HUES48 (cell line): Measurements from ENCODE around the gene CD2AP.

Experiments
- H3K27ac ChIP-seq: one replicate; pipeline ENCODE4 v1.7.0; 2013; ENCODE audit warnings: low read depth, low read length, inconsistent platforms
- H3K27me3 ChIP-seq: 2 replicates; pipeline ENCODE4 v1.6.1; 2013; ENCODE audit warnings: mild to moderate bottlenecking, low read length; ENCODE audit not compliant: control insufficient read depth, insufficient read depth
- H3K36me3 ChIP-seq: 2 replicates; pipeline ENCODE4 v1.6.1; 2013; ENCODE audit warnings: low read length; ENCODE audit not compliant: control insufficient read depth, insufficient read depth
- H3K4me1 ChIP-seq: 2 replicates; pipeline ENCODE4 v1.6.1; 2013; ENCODE audit warnings: mild to moderate bottlenecking, low read length; ENCODE audit not compliant: control insufficient read depth, insufficient read depth
- H3K4me3 ChIP-seq: 2 replicates; pipeline ENCODE4 v1.5.1; 2013; ENCODE audit warnings: mild to moderate bottlenecking, low read depth, low read length
- H3K9ac ChIP-seq: 2 replicates; pipeline ENCODE4 v1.6.1; 2013; ENCODE audit warnings: mild to moderate bottlenecking, low read depth, low read length, moderate library complexity
- H3K9me3 ChIP-seq: 2 replicates; pipeline ENCODE4 v1.6.1; 2013; ENCODE audit warnings: low read length; ENCODE audit not compliant: control insufficient read depth, insufficient read depth

CD2AP gene

GRCh38 chr6:47502920-47503319 is 25.3 kb downstream of the CD2AP start:
- Histone ChIP-seq H3K36me3 (peaks cover 25% of the 10 kb centered on the region), H3K4me1 (peaks cover 16% of the 10 kb centered on the region), H3K9ac (no peak overlapping the region), H3K9me3 (peaks cover 13% of the 10 kb centered on the region; the same call in 1 of the 2 replicates), H3K27me3 (no peaks in the 10 kb centered on the region), H3K4me3 (no peak overlapping the region), H3K27ac (no peak overlapping the region)

DNA sequence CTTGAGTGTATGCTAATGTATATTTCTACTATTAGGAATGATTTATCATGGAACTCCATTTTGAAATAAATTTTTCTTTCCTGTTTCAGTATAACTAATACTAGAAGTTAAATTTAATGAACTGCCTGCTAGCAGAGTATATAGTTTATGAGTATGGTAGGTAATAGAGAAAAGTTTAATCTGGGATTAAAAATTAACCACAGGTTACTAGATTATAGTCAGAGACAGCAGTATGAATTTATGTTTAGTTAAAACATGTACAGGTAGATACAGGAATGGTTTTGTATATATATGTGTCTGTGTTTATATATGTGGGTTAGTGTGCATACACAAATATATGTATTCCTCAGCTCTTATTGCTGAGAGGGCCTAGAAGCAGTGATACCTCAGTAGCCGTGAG is 32.3 kb downstream of the CD2AP start:
- Histone ChIP-seq H3K27me3 (no peaks in the 10 kb centered on the region), H3K4me1 (no peaks in the 10 kb centered on the region), H3K9ac (no peak overlapping the region), H3K4me3 (no peak overlapping the region), H3K9me3 (peaks cover 13% of the 10 kb centered on the region), H3K27ac (no peak overlapping the region), H3K36me3 (peaks cover 44% of the 10 kb centered on the region)

GRCh38 chr6:47512872-47513271 is 35.3 kb downstream of the CD2AP start:
- Histone ChIP-seq H3K27ac (no peak overlapping the region), H3K27me3 (no peaks in the 10 kb centered on the region), H3K4me1 (peaks cover 7% of the 10 kb centered on the region; the same call in 1 of the 2 replicates), H3K9me3 (peaks cover 5% of the 10 kb centered on the region; the same call in 1 of the 2 replicates), H3K9ac (no peak overlapping the region), H3K4me3 (no peak overlapping the region), H3K36me3 (peaks cover 34% of the 10 kb centered on the region)

- peaks cover 16% of the 10 kb centered on the region for H3K4me1 ChIP-seq
- H3K27me3 ChIP-seq = no peaks in the 10 kb centered on the region
- H3K9ac ChIP-seq = no peak overlapping the region
- H3K36me3 ChIP-seq = no peaks in the 10 kb centered on the region
- H3K4me3 ChIP-seq = no peak overlapping the region
- H3K27ac ChIP-seq = no peak overlapping the region
- H3K9me3 ChIP-seq = no peaks in the 10 kb centered on the region
Measured at GRCh38 chr6:47519279-47519678, 41.7 kb downstream of the CD2AP start.

DNA sequence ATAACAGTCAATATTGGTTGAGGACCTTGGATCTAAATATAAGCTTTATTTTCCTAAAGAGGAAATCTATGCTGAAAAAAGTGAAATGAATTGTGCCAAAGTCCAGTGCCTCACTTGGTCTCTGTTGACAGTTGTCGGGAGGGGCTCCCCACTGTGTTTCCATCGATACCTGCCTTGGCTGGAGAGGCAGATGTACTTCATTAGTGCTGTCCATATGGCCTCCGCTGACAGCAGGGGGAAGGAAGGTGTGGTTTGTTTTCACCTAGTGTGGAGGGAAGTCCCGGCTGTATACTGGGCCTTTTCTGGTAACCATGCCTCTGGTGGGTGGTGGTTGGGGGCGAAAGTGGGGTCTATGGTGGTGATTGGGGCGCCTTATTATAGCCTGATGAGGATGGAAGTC is 42.7 kb downstream of the CD2AP start:
- Histone ChIP-seq H3K4me3 (no peak overlapping the region), H3K9me3 (no peaks in the 10 kb centered on the region), H3K36me3 (no peaks in the 10 kb centered on the region), H3K27me3 (no peaks in the 10 kb centered on the region), H3K9ac (no peak overlapping the region), H3K27ac (no peak overlapping the region), H3K4me1 (peaks cover 18% of the 10 kb centered on the region)

GRCh38 chr6:47521961-47522360 is 44.4 kb downstream of the CD2AP start:
- H3K9me3 ChIP-seq = no peaks in the 10 kb centered on the region
- H3K4me3 ChIP-seq = no peak overlapping the region
- H3K9ac ChIP-seq = no peak overlapping the region
- H3K36me3 ChIP-seq = peaks cover 6% of the 10 kb centered on the region
- no peak overlapping the region for H3K27ac ChIP-seq
- no peaks in the 10 kb centered on the region for H3K27me3 ChIP-seq
- peaks cover 11% of the 10 kb centered on the region for H3K4me1 ChIP-seq

DNA sequence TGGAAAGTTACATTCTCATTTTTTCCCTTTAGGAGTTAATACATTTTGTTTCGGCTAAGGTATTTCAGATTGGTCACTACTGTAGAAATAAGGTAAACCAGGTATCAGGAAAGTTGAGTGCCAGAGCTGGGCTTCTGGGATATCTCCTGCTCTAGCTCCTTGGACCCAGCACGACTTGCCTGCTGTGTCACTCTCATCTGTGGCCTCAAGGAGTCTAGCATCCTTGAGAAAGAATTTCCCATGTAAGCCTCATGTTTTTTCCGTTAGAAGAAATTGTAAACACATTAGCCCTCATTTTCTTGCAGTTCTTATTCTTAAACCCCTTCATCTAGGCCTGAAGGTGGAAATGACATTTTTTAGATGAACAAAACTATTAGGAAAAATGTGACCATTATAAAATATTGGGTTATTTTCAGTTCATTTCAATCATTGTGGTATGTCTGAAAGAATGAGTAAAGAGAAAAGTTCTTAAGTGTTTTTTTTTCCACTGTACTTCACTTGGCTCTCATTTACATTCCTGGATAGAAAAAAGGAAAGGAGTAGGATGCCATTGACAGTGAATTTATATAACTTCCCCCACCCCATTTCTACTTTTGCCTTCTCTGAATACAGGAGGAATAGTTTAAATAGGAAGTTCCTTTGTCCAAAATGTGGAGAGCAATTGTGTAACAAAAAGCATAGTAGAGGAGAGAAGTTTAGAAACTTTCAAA is 46.7 kb downstream of the CD2AP start:
- Histone ChIP-seq H3K27me3 (no peaks in the 10 kb centered on the region), H3K9ac (no peak overlapping the region), H3K9me3 (no peaks in the 10 kb centered on the region), H3K4me3 (no peak overlapping the region), H3K4me1 (peaks cover 5% of the 10 kb centered on the region), H3K27ac (no peak overlapping the region), H3K36me3 (peaks cover 14% of the 10 kb centered on the region)

DNA sequence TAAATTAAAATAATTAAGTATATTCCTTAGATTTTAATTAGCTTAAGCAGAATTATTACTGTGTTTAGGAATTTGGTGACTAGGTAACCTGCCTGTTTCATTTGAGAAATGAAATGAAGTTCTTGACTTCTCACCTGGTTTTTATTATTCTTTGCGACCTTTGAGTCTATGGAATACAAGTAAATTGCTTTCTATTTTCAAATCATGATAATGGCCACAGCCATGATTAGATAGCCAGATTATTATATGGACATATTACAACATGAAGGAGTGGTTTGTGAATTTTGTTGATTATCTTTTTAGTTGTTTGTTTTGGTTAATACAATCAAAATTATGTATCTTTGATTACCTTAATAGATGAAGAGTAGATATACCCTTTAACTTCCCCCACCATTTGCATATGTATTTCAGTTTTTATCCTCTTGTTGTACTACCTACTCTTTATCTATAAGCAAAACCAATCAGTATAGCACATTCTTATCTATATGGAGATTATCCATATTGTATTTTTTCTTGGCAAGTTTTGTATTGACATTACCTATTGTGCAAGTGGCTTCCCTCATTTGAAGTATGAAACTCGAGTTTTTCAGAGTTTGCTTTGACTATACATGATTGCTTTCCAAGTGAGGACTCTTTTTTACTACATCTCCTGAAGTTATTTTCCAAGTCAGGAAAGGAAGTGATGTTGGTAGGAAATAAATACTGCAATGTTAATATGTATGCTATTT is 47.9 kb downstream of the CD2AP start:
- Histone ChIP-seq H3K27me3 (no peaks in the 10 kb centered on the region), H3K4me3 (no peak overlapping the region), H3K9ac (no peak overlapping the region)

GRCh38 chr6:47527274-47527673 is 49.7 kb downstream of the CD2AP start:
- Histone ChIP-seq H3K36me3 (peaks cover 14% of the 10 kb centered on the region), H3K9ac (no peak overlapping the region), H3K27me3 (no peaks in the 10 kb centered on the region), H3K4me3 (no peak overlapping the region), H3K27ac (no peak overlapping the region), H3K4me1 (peaks cover 5% of the 10 kb centered on the region), H3K9me3 (no peaks in the 10 kb centered on the region)

More for the DNA sequence above, 47.9 kb downstream of the CD2AP start:
- H3K4me1 ChIP-seq = peaks cover 5% of the 10 kb centered on the region
- H3K36me3 ChIP-seq = peaks cover 14% of the 10 kb centered on the region
- H3K27ac ChIP-seq = no peak overlapping the region
- no peaks in the 10 kb centered on the region for H3K9me3 ChIP-seq

- Histone ChIP-seq H3K4me1 (no peaks in the 10 kb centered on the region), H3K27ac (no peak overlapping the region), H3K36me3 (peaks cover 31% of the 10 kb centered on the region), H3K4me3 (no peak overlapping the region), H3K9me3 (no peaks in the 10 kb centered on the region), H3K9ac (no peak overlapping the region), H3K27me3 (no peaks in the 10 kb centered on the region)
Measured at GRCh38 chr6:47529734-47530133, 52.1 kb downstream of the CD2AP start.

DNA sequence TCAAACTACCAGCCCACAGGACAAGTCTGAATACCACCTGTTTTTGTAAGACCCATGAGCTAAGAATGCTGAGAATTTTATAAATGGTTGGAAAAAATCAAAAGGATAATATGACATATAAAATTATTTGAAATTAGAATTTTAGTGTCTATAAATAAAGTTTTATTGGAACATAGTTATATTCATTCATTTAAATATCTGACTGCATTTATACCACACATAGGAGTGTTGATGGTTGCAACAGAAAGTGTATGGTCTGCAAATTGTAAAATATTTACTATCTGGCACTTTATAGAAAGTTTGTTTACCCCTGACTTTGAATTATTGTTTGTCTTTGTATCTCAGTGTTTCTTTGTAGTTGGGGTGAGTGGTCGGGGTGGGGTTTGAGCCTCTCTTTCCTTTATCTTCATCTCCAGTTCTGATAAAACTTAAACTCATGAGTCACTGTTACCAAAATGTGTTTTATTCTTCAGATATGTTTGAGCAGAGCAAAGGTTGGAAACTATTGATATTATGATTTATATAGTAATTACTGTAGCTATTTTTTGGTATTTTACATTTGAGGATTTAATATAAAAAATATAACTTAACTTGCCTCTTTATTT is 55.5 kb downstream of the CD2AP start:
- no peaks in the 10 kb centered on the region for H3K27me3 ChIP-seq
- H3K36me3 ChIP-seq = peaks cover 51% of the 10 kb centered on the region
- H3K4me3 ChIP-seq = no peak overlapping the region
- no peak overlapping the region for H3K9ac ChIP-seq
- H3K9me3 ChIP-seq = no peaks in the 10 kb centered on the region
- no peak overlapping the region for H3K27ac ChIP-seq
- H3K4me1 ChIP-seq = no peaks in the 10 kb centered on the region
